Measurements from ENCODE around the gene THAP11.

GRCh38 chr16:67800338-67800926, 41.7 kb upstream of the THAP11 start:
- TF ChIP-seq CTCF (IDR thresholded peaks at IDR 0.05; ENCODE audit: low read length) (no peak), EZH2 (IDR thresholded peaks at IDR 0.05; ENCODE audit: borderline replicate concordance, low read length) (no peak)

Data from OCI-LY1 (cell line).